Spleen (tissue), 11 donors: ENCODE measurements around the gene IL32. TPM values are rescaled to one million over a fixed set of nuclear protein-coding genes. Genes with fewer than 3 reads are reported as not detected.
A peak's percentile ranks its signal among the peaks of the same experiment; 100 is the strongest.

Experiments used
- DNase-seq: peaks from one replicate; pipeline ENCODE4 v3.0.0-alpha.2; 2020
- H3K27ac ChIP-seq, 8 donors: fragments of 200-600 bp; sonication (generic) in 7 of 8; 1 replicate in 4 of 8; 2 replicates in 4 of 8; pipeline versions ENCODE4 v1.5.0 to v1.8.0; 2016 to 2021; ENCODE audit warnings: inconsistent platforms in 4 of 8, mild to moderate bottlenecking in 4 of 8, moderate library complexity in 1 of 8
- H3K27me3 ChIP-seq, 7 donors: fragments of 200-600 bp; sonication (generic) in 6 of 7; replicated peaks in 1 of 7; 1 replicate in 4 of 7; 2 replicates in 3 of 7; pipeline versions ENCODE4 v1.5.0 to v1.8.0; 2016 to 2021; ENCODE audit warnings: inconsistent platforms in 3 of 7, mild to moderate bottlenecking in 1 of 7
- H3K36me3 ChIP-seq, 6 donors: fragments of 200-600 bp; sonication (generic) in 5 of 6; 1 replicate in 4 of 6; 2 replicates in 2 of 6; pipeline versions ENCODE4 v1.5.0 to v1.8.0; 2016 to 2021; ENCODE audit warnings: inconsistent platforms in 2 of 6
- H3K4me1 ChIP-seq, 6 donors: fragments of 200-600 bp; sonication (generic) in 5 of 6; 1 replicate in 3 of 6; 2 replicates in 3 of 6; pipeline versions ENCODE4 v1.5.0 to v1.8.0; 2016 to 2021; ENCODE audit warnings: inconsistent platforms in 3 of 6
- H3K4me3 ChIP-seq, 8 donors: fragments of 200-600 bp; sonication (generic) in 7 of 8; 1 replicate in 4 of 8; 2 replicates in 4 of 8; pipeline versions ENCODE4 v1.5.0 to v1.8.0; 2016 to 2021; ENCODE audit warnings: inconsistent platforms in 4 of 8, mild to moderate bottlenecking in 4 of 8, moderate library complexity in 2 of 8
- H3K9me3 ChIP-seq, 8 donors: fragments of 200-600 bp; sonication (generic) in 7 of 8; 1 replicate in 4 of 8; 2 replicates in 4 of 8; pipeline versions ENCODE4 v1.5.0 to v1.8.0; 2016 to 2021; ENCODE audit warnings: inconsistent platforms in 4 of 8
- CTCF ChIP-seq, 11 experiments: fragments of 200-600 bp in 7 of 11; fragments of 450-650 bp in 4 of 11; sonication (generic) in 4 of 11; IDR thresholded peaks in 8 of 11; conservative IDR thresholded peaks in 3 of 11; 1 replicate in 7 of 11; 2 replicates in 4 of 11; pipeline versions ENCODE4 v1.4.0 to v1.8.0; 2016 to 2021; ENCODE audit warnings: antibody characterized with exemption in 11 of 11, inconsistent platforms in 4 of 11, mild to moderate bottlenecking in 1 of 11
- POLR2A ChIP-seq, 3 donors: fragments of 450-650 bp; IDR thresholded peaks; one replicate each; pipeline ENCODE4 v1.5.1; 2017; ENCODE audit warnings: antibody characterized with exemption in 3 of 3, mild to moderate bottlenecking in 1 of 3
- POLR2AphosphoS5 ChIP-seq, 3 donors: sonication (generic); formaldehyde crosslinking; IDR thresholded peaks; one replicate each; pipeline ENCODE4 v1.5.1; 2017; ENCODE audit warnings: antibody characterized with exemption in 3 of 3
- WGBS, 5 donors: extraction: QIAGEN DNeasy Blood & Tissue Kit in 3 of 5; methylation state at CpG; one replicate each; pipeline versions ENCODE4 v1.1.5 to v1.1.7; 2013 to 2018; 5-methylcytosine and 5-hydroxymethylcytosine counted together
- intact Hi-C: fragments of 100-400 bp; cut with DNase I; formaldehyde crosslinking; loops from one replicate; pipeline ENCODE4 v1.15.0; 2023; ENCODE audit warnings: low total_unique reads
- polyA plus RNA-seq, 3 donors: library from polyadenylated mRNA; stranded (reverse); fragments of 200-250 nt; gene quantifications; one replicate each; pipeline ENCODE4 v1.2.1, GENCODE V29; 2013
- total RNA-seq, 7 donors: library from RNA; depleted of rRNA in 3 of 7; stranded (reverse); fragments of >200 nt in 3 of 7; fragmentation: NEBNext Ultra II Directional in 4 of 7; extraction: Animal tissue kit (Norgen Biotek cat#: 25700) in 4 of 7; gene quantifications; one replicate each; pipeline versions ENCODE4 v1.1.0 to v1.2.1, GENCODE V29; 2016 to 2021
- donor health status: healthy with polysubstance abuse.
- donor health status: DM: no; HTN: no; CAD: no; lungs with moderate emphysema.
- donor health status: DM: no; HTN: no; CAD: no.
- donor health status: Bipolar disorder and iron deficiency.
- donor health status: healthy.
- donor health status: DM: no; HTN: no; CAD: no.
- donor health status: DM: yes; HTN: yes; CAD: no.

Gene IL32
- total and polyA plus RNA-seq, 10 donors, result 171 to 624 (median 293) TPM

GRCh38 chr16:3088925-3089716, 23.7 kb downstream of the IL32 start:
- intact Hi-C loops, result no loop called here
- H3K27ac ChIP-seq, result peak overlapping the region in 5 of 8 donors; percentile 81 to 87 (median 84)
- H3K4me1 ChIP-seq, result peaks cover 4 to 79% (median 37%) of the 10 kb centered on the region in 6 donors

GRCh38 chr16:3089717-3090592, 24.5 kb downstream of the IL32 start:
- Histone ChIP-seq H3K27ac (no peak overlapping the region), H3K4me1 (peaks cover 4 to 79% (median 40%) of the 10 kb centered on the region in 6 donors), H3K4me3 (no peak overlapping the region), H3K36me3 (no peaks in the 10 kb centered on the region), H3K9me3 (no peaks in the 10 kb centered on the region), H3K27me3 (peaks cover 0 to 6% (median 0%) of the 10 kb centered on the region in 7 donors)
- DNase-seq, result peak; percentile 56
- TF ChIP-seq POLR2AphosphoS5 (IDR thresholded peaks at IDR 0.05) (no peak), POLR2A (IDR thresholded peaks at IDR 0.05) (no peak), CTCF (IDR thresholded peaks at IDR 0.05 in 8 of 11, conservative IDR thresholded peaks at IDR 0.05 in 3 of 11) (no peak)
- WGBS, 5 donors, result 95 to 98% (median 97%) methylated on average over 8 to 81 of the region's 81 CpGs
- intact Hi-C loops, result no loop called here

More at GRCh38 chr16:3088925-3089716, 23.7 kb downstream of the IL32 start:
- no peak for TF ChIP-seq POLR2A (IDR thresholded peaks at IDR 0.05)
- no peak for TF ChIP-seq POLR2AphosphoS5 (IDR thresholded peaks at IDR 0.05)
- TF ChIP-seq CTCF (IDR thresholded peaks at IDR 0.05 in 8 of 11, conservative IDR thresholded peaks at IDR 0.05 in 3 of 11), result no peak
- H3K4me3 ChIP-seq, result no peak overlapping the region
- no peaks in the 10 kb centered on the region for H3K36me3 ChIP-seq
- H3K27me3 ChIP-seq, result peaks cover 0 to 6% (median 0%) of the 10 kb centered on the region in 7 donors
- 87 to 95% (median 94%) methylated on average over 20 to 71 of the region's 71 CpGs for WGBS, 5 donors
- H3K9me3 ChIP-seq, result no peaks in the 10 kb centered on the region
- DNase-seq, result peak; percentile 75

- no peaks in the 10 kb centered on the region for H3K9me3 ChIP-seq
- TF ChIP-seq POLR2A (IDR thresholded peaks at IDR 0.05), result no peak
- no peak for TF ChIP-seq POLR2AphosphoS5 (IDR thresholded peaks at IDR 0.05)
- no peak for TF ChIP-seq CTCF (IDR thresholded peaks at IDR 0.05 in 8 of 11, conservative IDR thresholded peaks at IDR 0.05 in 3 of 11)
- intact Hi-C loops, result no loop called here
- WGBS, 5 donors, result 73 to 87% (median 80%) methylated on average over 5 to 8 of the region's 8 CpGs
- DNase-seq, result peak; percentile 70
- peaks cover 0 to 6% (median 0%) of the 10 kb centered on the region in 7 donors for H3K27me3 ChIP-seq
- H3K27ac ChIP-seq, result no peak overlapping the region
- H3K36me3 ChIP-seq, result no peaks in the 10 kb centered on the region
- peaks cover 12 to 79% (median 49%) of the 10 kb centered on the region in 6 donors for H3K4me1 ChIP-seq
- no peak overlapping the region for H3K4me3 ChIP-seq
Observed at GRCh38 chr16:3091551-3091950, 26.1 kb downstream of the IL32 start.
